ENCODE measurements around the gene SGCG.

SGCG gene

GRCh38 chr13:23344931-23345595 is 164.3 kb downstream of the SGCG start:
- no peak for DNase-seq

GRCh38 chr13:23347601-23348000 is 166.8 kb downstream of the SGCG start:
- DNase-seq = no peak

GRCh38 chr13:23348262-23349127 is 167.7 kb downstream of the SGCG start:
- DNase-seq = no peak

- no peak for DNase-seq
Measured at GRCh38 chr13:23349161-23349897, 168.6 kb downstream of the SGCG start.

GRCh38 chr13:23350009-23350408 is 169.2 kb downstream of the SGCG start:
- DNase-seq = no peak

- DNase-seq = no peak
Measured at GRCh38 chr13:23352161-23352560, 171.4 kb downstream of the SGCG start.

GRCh38 chr13:23354520-23354919 is 173.7 kb downstream of the SGCG start:
- DNase-seq = no peak

GRCh38 chr13:23356368-23356767 is 175.6 kb downstream of the SGCG start:
- no peak for DNase-seq

- no peak for DNase-seq
Measured at GRCh38 chr13:23357349-23357748, 176.6 kb downstream of the SGCG start.

GRCh38 chr13:23359882-23360281 is 179.1 kb downstream of the SGCG start:
- DNase-seq = no peak

- DNase-seq = no peak
Measured at GRCh38 chr13:23365652-23366051, 184.9 kb downstream of the SGCG start.

GRCh38 chr13:23367907-23368306 is 187.1 kb downstream of the SGCG start:
- no peak for DNase-seq

- peak; percentile 22 for DNase-seq
Measured at GRCh38 chr13:23372264-23372906, 191.6 kb downstream of the SGCG start.

Measured in hematopoietic multipotent progenitor cell treated with erythropoietin and hydrocortisone succinate and interleukin-3 and kit ligand, for 8 days (in vitro differentiated cells).